ENCODE results near the gene IDE.

- TF ChIP-seq CTCF (IDR thresholded peaks at IDR 0.05 in 2 of 3, conservative IDR thresholded peaks at IDR 0.05 in 1 of 3; ENCODE audit: borderline replicate concordance in 1 of 3, insufficient read depth in 1 of 3, low read depth in 2 of 3, low read length in 2 of 3), result no peak
- no peak for TF ChIP-seq EZH2 (IDR thresholded peaks at IDR 0.05)
- no peak for TF ChIP-seq POLR2A (IDR thresholded peaks at IDR 0.05; ENCODE audit: borderline replicate concordance, extremely low read depth, insufficient read depth, insufficient read length)
- no peak for TF ChIP-seq ATF3 (IDR thresholded peaks at IDR 0.05)
- no peak for TF ChIP-seq YY1 (IDR thresholded peaks at IDR 0.05; ENCODE audit: extremely low read depth, insufficient replicate concordance, low read depth, low read length)
- no peak for TF ChIP-seq REST (IDR thresholded peaks at IDR 0.05; ENCODE audit: low read depth)
- no peak for TF ChIP-seq SP1 (IDR thresholded peaks at IDR 0.05; ENCODE audit: low read depth)
- TF ChIP-seq CEBPB (IDR thresholded peaks at IDR 0.05; ENCODE audit: low read depth), result no peak
- no peak for TF ChIP-seq TCF7L2 (IDR thresholded peaks at IDR 0.05; ENCODE audit: borderline replicate concordance, extremely low read depth, insufficient read depth, insufficient read length)
- no peak for TF ChIP-seq SRF (IDR thresholded peaks at IDR 0.05; ENCODE audit: low read depth)
- TF ChIP-seq RAD21 (IDR thresholded peaks at IDR 0.05; ENCODE audit: low read depth), result no peak
- TF ChIP-seq EZH2phosphoT487 (IDR thresholded peaks at IDR 0.05; ENCODE audit: borderline replicate concordance), result no peak
- no peak for TF ChIP-seq ZBTB33 (IDR thresholded peaks at IDR 0.05; ENCODE audit: extremely low read depth, insufficient replicate concordance, low read length)
Measured at GRCh38 chr10:92440578-92440977, 133.3 kb downstream of the IDE start.
